Transverse colon (tissue), 4 donors: ENCODE data around the gene AKAP7.

Source experiments
- CTCF ChIP-seq, 5 experiments: fragments of 200-600 bp in 3 of 5; fragments of 450-650 bp in 2 of 5; sonication (generic) in 3 of 5; IDR thresholded peaks; 1 replicate in 2 of 5; 2 replicates in 3 of 5; pipeline ENCODE4 v1.5.1; 2016 to 2017; ENCODE audit warnings: antibody characterized with exemption in 5 of 5, inconsistent platforms in 3 of 5, mild to moderate bottlenecking in 2 of 5, moderate library complexity in 1 of 5
- POLR2AphosphoS5 ChIP-seq, 3 donors: sonication (generic); formaldehyde crosslinking; IDR thresholded peaks; one replicate each; pipeline ENCODE4 v1.6.1; 2016; ENCODE audit warnings: antibody characterized with exemption in 3 of 3

- TF ChIP-seq POLR2AphosphoS5 (IDR thresholded peaks at IDR 0.05), result no peak
- no peak for TF ChIP-seq CTCF (IDR thresholded peaks at IDR 0.05)
Measured at GRCh38 chr6:131208787-131209186, 73.5 kb downstream of the AKAP7 start.
